OCI-LY7 (cell line): ENCODE measurements around the gene TMEM140. TPM values are rescaled to one million over a fixed set of nuclear protein-coding genes. Genes with fewer than 3 reads are reported as not detected.

Experiments used
- BruUV-seq: library from RNA; stranded (reverse); fragments of 400-500 nt; replicated peaks from 2 replicates; lab custom pipeline; 2021; lab: Mats Ljungman, UMichigan
- CTCF ChIA-PET: fragments of 300-600 bp; sonication (Branson Sonifier 250); formaldehyde crosslinking; loops from one replicate; lab custom pipeline; 2022; ENCODE audit warnings: antibody characterized with exemption; ENCODE audit not compliant: unreplicated experiment; lab: Charles Lee
- POLR2A ChIA-PET: fragments of 300-600 bp; sonication (Branson Sonifier 250); formaldehyde crosslinking; loops from one replicate; lab custom pipeline; 2022; ENCODE audit warnings: antibody characterized with exemption; lab: Charles Lee
- DNase-seq: peaks from one replicate; pipeline ENCODE4 v3.0.0-alpha.2; 2015; ENCODE audit warnings: low spot score
- H2AFZ ChIP-seq: fragments of 200-600 bp; sonication (generic), shearing (Covaris generic); 2 replicates; pipeline ENCODE4 v1.6.1; 2014; ENCODE audit warnings: mild to moderate bottlenecking, antibody characterized with exemption, low read length, moderate library complexity
- H3K27ac ChIP-seq: fragments of 200-600 bp; sonication (generic); 2 replicates; pipeline ENCODE4 v1.5.1; 2014; ENCODE audit warnings: mixed run types, low read depth, mild to moderate bottlenecking, moderate library complexity, low read length, inconsistent platforms; ENCODE audit not compliant: poor library complexity, severe bottlenecking
- H3K36me3 ChIP-seq: fragments of 200-600 bp; sonication (generic); 2 replicates; pipeline ENCODE4 v1.6.1; 2014; ENCODE audit warnings: mild to moderate bottlenecking, antibody characterized with exemption, low read length, moderate library complexity, mixed read lengths; ENCODE audit not compliant: insufficient read depth
- H3K4me1 ChIP-seq: fragments of 200-600 bp; sonication (generic); 2 replicates; pipeline ENCODE4 v1.5.1; 2014; ENCODE audit warnings: mild to moderate bottlenecking, low read length; ENCODE audit not compliant: insufficient read depth, poor library complexity, severe bottlenecking
- H3K4me2 ChIP-seq: fragments of 200-600 bp; sonication (generic); 2 replicates; pipeline ENCODE4 v1.6.1; 2014; ENCODE audit warnings: mild to moderate bottlenecking, low read length
- H3K4me3 ChIP-seq: fragments of 200-600 bp; sonication (generic); 2 replicates; pipeline ENCODE4 v1.5.1; 2014; ENCODE audit warnings: mild to moderate bottlenecking, low read depth, low read length; ENCODE audit not compliant: poor library complexity, severe bottlenecking
- H3K79me2 ChIP-seq: fragments of 200-600 bp; sonication (generic); 2 replicates; pipeline ENCODE4 v1.6.1; 2016; ENCODE audit warnings: low read depth, mild to moderate bottlenecking, low read length, moderate library complexity, mixed read lengths; ENCODE audit not compliant: insufficient read depth
- H3K9me2 ChIP-seq: fragments of 200-600 bp; sonication (generic); 2 replicates; pipeline ENCODE4 v1.6.1; 2016; ENCODE audit warnings: mild to moderate bottlenecking, low read length, mixed read lengths; ENCODE audit not compliant: insufficient read depth
- H3K9me3 ChIP-seq: fragments of 200-600 bp; sonication (generic); 2 replicates; pipeline ENCODE4 v1.6.1; 2014; ENCODE audit warnings: mild to moderate bottlenecking, mixed run types, low read length, mixed read lengths
- H4K20me1 ChIP-seq: fragments of 200-600 bp; sonication (generic); 2 replicates; pipeline ENCODE4 v1.6.1; 2014; ENCODE audit warnings: mild to moderate bottlenecking, antibody characterized with exemption, low read length, moderate library complexity, mixed read lengths; ENCODE audit not compliant: insufficient read depth
- EZH2phosphoT487 ChIP-seq: fragments of 200-600 bp; sonication (generic); IDR thresholded peaks from 2 replicates; pipeline ENCODE4 v1.6.1; 2018; ENCODE audit warnings: low read depth, borderline replicate concordance, mild to moderate bottlenecking, mixed run types, antibody characterized with exemption, low read length, moderate library complexity, mixed read lengths
- intact Hi-C: fragments of 100-400 bp; cut with micrococcal nuclease; formaldehyde crosslinking; loops from one replicate; pipeline ENCODE4 v1.10.0; 2022; ENCODE audit not compliant: unreplicated experiment
- microRNA-seq: library from miRNA; unstranded; fragments of <30 nt; microRNA quantifications from one replicate; pipeline ENCODE4 v1.2.0, GENCODE V29; 2022; ENCODE audit warnings: borderline replicate concordance
- small RNA-seq: library from RNA; depleted of rRNA; stranded (forward); fragments of <200 nt; gene quantifications from one replicate; pipeline ENCODE3, GENCODE V24; 2014
- total RNA-seq, 2 experiments: library from RNA; depleted of rRNA in 1 of 2; stranded (reverse); fragments of >200 nt in 1 of 2; shearing (Covaris generic) in 1 of 2; gene quantifications; 2 replicates each; pipeline ENCODE4 v1.2.3, GENCODE V29; 2014 to 2022
- TF ChIP-seq, protein P1 (sequence below): fragments of 200-600 bp; sonication (generic); conservative IDR thresholded peaks from 2 replicates; pipeline ENCODE4 v1.5.1; 2014; ENCODE audit warnings: mild to moderate bottlenecking, antibody characterized with exemption, low read length, moderate library complexity, mixed read lengths

Gene TMEM140
- total RNA-seq, 2 experiments from 2014 or later: 0.41 to 1.6 TPM

DNA sequence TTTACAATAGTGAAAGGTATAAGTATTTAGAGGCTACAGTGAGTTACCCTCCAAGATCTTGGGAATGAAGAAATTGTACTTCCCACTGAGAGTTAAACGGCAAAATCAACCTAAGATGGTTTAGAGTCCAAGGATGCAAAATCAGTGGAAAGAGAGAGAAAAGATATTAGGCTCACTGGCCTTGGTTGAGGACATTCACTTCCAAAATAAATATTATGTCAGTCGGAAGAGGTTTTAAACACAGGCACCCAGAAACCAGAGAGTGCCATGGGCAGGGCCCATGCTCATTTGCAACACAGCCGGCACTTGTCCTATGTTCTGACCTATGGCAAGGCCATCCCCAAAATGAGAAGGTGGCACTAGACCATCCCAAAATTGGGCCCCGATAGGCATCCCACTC is 67.3 kb downstream of the TMEM140 start:
- Histone ChIP-seq H2AFZ (no peak overlapping the region), H3K27ac (no peak overlapping the region), H3K9me3 (no peaks in the 10 kb centered on the region), H3K79me2 (no peaks in the 10 kb centered on the region), H3K4me2 (no peak overlapping the region), H4K20me1 (no peaks in the 10 kb centered on the region), H3K4me1 (peaks cover 6% of the 10 kb centered on the region), H3K36me3 (no peaks in the 10 kb centered on the region), H3K4me3 (no peak overlapping the region), H3K9me2 (no peaks in the 10 kb centered on the region)
- BruUV-seq: no TSS peak
- no peak for DNase-seq
- ChIA-PET POLR2A (interaction anchor here (1.6 kb wide), 1 partner anchor 9 kb away, joined by 5 read pairs; no protein-coding TSS in a partner anchor), CTCF (no interaction called here)
- no peak for TF ChIP-seq EZH2phosphoT487
- TF ChIP-seq, protein P1, sequence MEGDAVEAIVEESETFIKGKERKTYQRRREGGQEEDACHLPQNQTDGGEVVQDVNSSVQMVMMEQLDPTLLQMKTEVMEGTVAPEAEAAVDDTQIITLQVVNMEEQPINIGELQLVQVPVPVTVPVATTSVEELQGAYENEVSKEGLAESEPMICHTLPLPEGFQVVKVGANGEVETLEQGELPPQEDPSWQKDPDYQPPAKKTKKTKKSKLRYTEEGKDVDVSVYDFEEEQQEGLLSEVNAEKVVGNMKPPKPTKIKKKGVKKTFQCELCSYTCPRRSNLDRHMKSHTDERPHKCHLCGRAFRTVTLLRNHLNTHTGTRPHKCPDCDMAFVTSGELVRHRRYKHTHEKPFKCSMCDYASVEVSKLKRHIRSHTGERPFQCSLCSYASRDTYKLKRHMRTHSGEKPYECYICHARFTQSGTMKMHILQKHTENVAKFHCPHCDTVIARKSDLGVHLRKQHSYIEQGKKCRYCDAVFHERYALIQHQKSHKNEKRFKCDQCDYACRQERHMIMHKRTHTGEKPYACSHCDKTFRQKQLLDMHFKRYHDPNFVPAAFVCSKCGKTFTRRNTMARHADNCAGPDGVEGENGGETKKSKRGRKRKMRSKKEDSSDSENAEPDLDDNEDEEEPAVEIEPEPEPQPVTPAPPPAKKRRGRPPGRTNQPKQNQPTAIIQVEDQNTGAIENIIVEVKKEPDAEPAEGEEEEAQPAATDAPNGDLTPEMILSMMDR: no peak
- intact Hi-C loops: no loop called here

DNA sequence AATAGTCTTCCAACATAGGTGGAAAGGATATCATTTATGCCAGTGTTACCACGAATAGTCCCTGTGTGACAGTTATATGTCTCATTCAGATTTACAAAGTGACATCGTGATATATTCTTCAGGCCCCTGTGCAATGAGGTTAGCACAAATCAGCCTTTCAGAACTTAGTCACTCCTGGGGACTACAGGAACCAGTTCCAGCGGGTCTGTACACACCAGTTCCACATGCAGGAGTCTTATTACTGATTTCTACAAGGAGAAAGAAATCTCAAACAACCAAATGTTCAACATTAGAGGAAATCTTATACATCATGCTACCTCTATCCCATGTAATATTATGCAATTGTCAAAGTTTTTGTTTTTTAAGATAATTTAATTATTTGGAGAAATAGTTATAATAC is 67.8 kb downstream of the TMEM140 start:
- no peaks in the 10 kb centered on the region for H4K20me1 ChIP-seq
- no peak for DNase-seq
- POLR2A ChIA-PET: no interaction called here
- CTCF ChIA-PET: no interaction called here
- H3K79me2 ChIP-seq: no peaks in the 10 kb centered on the region
- H3K4me3 ChIP-seq: no peak overlapping the region
- peaks cover 2% of the 10 kb centered on the region for H3K4me1 ChIP-seq
- no TSS peak for BruUV-seq
- H2AFZ ChIP-seq: no peak overlapping the region
- H3K9me2 ChIP-seq: no peaks in the 10 kb centered on the region
- H3K36me3 ChIP-seq: no peaks in the 10 kb centered on the region
- intact Hi-C loops: no loop called here
- H3K27ac ChIP-seq: no peak overlapping the region
- no peaks in the 10 kb centered on the region for H3K9me3 ChIP-seq
- TF ChIP-seq EZH2phosphoT487: no peak
- TF ChIP-seq, protein P1: no peak
- no peak overlapping the region for H3K4me2 ChIP-seq

Small RNA genes lying within 50 kb of the gene (microRNA-seq; reads per million reads assigned to microRNA genes)
- gene MIR6509: 4.5 reads per million

Small RNA genes lying within 50 kb of the gene (small RNA-seq; reads per million reads assigned to genes)
- gene MIR6509: not detected

Other genes starting within 250 kb of the TMEM140 start
- 3.5 and 5.3 TPM in 2 replicates for gene AGBL3, start 161.6 kb upstream of the TMEM140 start, total RNA-seq (2014; rRNA removed; shearing (Covaris generic))
- gene AGBL3, start 161.6 kb upstream of the TMEM140 start, total RNA-seq (2022): 4.9 and 7.1 TPM in 2 replicates
- gene CYREN, start 22.6 kb downstream of the TMEM140 start, total RNA-seq (2014; rRNA removed; shearing (Covaris generic)): 64.0 and 69.4 TPM in 2 replicates
- gene CYREN, start 22.6 kb downstream of the TMEM140 start, total RNA-seq (2022): 81.9 and 85.0 TPM in 2 replicates
- 12.5 and 13.6 TPM in 2 replicates for gene WDR91, start 63.5 kb downstream of the TMEM140 start, total RNA-seq (2014; rRNA removed; shearing (Covaris generic))
- gene WDR91, start 63.5 kb downstream of the TMEM140 start, total RNA-seq (2022): 17.1 and 24.7 TPM in 2 replicates
- not detected in 2 replicates for gene STRA8, start 85.8 kb downstream of the TMEM140 start, total RNA-seq (2014; rRNA removed; shearing (Covaris generic))
- not detected in 2 replicates for gene STRA8, start 85.8 kb downstream of the TMEM140 start, total RNA-seq (2022)